ENCODE data around the gene CRYBG3. TPM values are rescaled to one million over a fixed set of nuclear protein-coding genes. Genes with fewer than 3 reads are reported as not detected.

CRYBG3 gene
- total RNA-seq, 1 donor from 2014 or later = 18.5 TPM

DNA sequence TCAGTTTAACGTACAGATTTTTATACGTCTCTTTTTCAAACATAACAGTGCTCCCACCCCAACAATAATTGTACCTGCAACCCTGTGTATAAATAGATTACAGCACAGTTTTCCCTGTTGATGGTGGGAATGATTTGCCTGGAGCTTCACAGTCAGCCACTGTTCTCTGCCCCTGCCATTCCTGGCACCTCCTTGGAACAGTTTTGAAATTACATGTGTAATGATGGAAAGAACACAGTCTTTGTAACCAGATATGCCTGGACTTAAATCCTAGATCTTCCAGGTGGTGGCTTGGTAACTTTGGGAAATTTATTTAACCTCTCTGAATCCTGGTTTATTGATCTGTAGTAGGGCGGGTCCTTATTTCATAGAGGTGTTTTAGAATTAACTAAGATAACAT lies 27.0 kb downstream of the CRYBG3 start:
- Mint-ChIP-seq H3K4me1 (ENCODE audit: unreplicated experiment) (no peaks in the 10 kb centered on the region), H3K9me3 (ENCODE audit: unreplicated experiment) (peaks cover 3% of the 10 kb centered on the region), H3K27me3 (ENCODE audit: unreplicated experiment) (no peaks in the 10 kb centered on the region), H3K4me3 (ENCODE audit: unreplicated experiment) (no peak overlapping the region), H3K27ac (ENCODE audit: unreplicated experiment) (no peak overlapping the region), H3K36me3 (ENCODE audit: low read depth, unreplicated experiment) (peaks cover 12% of the 10 kb centered on the region)
- TF ChIP-seq, protein P1, sequence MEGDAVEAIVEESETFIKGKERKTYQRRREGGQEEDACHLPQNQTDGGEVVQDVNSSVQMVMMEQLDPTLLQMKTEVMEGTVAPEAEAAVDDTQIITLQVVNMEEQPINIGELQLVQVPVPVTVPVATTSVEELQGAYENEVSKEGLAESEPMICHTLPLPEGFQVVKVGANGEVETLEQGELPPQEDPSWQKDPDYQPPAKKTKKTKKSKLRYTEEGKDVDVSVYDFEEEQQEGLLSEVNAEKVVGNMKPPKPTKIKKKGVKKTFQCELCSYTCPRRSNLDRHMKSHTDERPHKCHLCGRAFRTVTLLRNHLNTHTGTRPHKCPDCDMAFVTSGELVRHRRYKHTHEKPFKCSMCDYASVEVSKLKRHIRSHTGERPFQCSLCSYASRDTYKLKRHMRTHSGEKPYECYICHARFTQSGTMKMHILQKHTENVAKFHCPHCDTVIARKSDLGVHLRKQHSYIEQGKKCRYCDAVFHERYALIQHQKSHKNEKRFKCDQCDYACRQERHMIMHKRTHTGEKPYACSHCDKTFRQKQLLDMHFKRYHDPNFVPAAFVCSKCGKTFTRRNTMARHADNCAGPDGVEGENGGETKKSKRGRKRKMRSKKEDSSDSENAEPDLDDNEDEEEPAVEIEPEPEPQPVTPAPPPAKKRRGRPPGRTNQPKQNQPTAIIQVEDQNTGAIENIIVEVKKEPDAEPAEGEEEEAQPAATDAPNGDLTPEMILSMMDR (IDR thresholded peaks at IDR 0.05; ENCODE audit: unreplicated experiment) = no peak
- no peak for DNase-seq (ENCODE audit: low spot score)

DNA sequence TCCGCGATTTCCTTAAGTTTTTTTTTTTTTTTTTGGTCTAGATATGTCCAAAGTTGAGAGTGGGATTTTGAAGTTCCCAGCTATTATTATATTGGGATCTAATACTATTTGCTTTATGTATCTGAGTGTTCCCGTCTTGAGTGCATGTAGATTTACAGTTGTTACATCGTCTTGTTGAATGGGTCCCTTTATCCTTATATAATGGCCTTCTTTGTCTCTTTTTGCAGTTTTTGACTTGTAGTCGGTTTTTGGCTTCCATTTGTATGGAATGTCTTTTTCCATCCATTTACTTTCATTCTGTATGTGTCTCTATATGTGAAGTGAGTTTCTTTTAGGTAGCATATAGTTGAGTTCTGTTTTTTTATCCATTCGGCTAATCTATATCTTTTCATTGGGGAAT lies 35.6 kb downstream of the CRYBG3 start:
- Mint-ChIP-seq H3K4me1 (ENCODE audit: unreplicated experiment) (peaks cover 3% of the 10 kb centered on the region), H3K36me3 (ENCODE audit: low read depth, unreplicated experiment) (peaks cover 11% of the 10 kb centered on the region), H3K4me3 (ENCODE audit: unreplicated experiment) (no peak overlapping the region), H3K27ac (ENCODE audit: unreplicated experiment) (no peak overlapping the region), H3K9me3 (ENCODE audit: unreplicated experiment) (peaks cover 5% of the 10 kb centered on the region), H3K27me3 (ENCODE audit: unreplicated experiment) (no peaks in the 10 kb centered on the region)
- TF ChIP-seq, protein P1 (IDR thresholded peaks at IDR 0.05; ENCODE audit: unreplicated experiment) = no peak
- DNase-seq (ENCODE audit: low spot score) = no peak

DNA sequence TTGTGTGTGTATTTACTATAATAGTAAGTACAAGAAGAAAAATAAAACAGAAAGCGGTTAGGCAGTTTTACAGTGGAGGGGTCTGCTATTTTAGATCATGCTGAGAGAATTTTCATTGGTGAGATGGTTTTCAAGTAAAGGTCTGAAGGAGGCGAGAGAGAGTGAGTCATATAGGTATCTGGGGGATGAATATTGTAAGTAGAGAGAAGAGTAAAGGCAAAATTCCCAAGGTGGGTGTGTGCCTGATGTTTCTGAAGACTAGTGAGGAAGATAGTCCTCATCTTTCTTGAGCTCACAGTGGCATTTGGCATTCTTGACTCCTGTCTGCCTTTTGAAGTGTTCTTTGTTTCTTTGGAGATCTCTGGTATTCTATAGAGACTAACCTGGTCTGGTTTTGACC lies 38.6 kb downstream of the CRYBG3 start:
- Mint-ChIP-seq H3K27ac (ENCODE audit: unreplicated experiment) (no peak overlapping the region), H3K4me3 (ENCODE audit: unreplicated experiment) (no peak overlapping the region), H3K36me3 (ENCODE audit: low read depth, unreplicated experiment) (no peaks in the 10 kb centered on the region), H3K9me3 (ENCODE audit: unreplicated experiment) (no peaks in the 10 kb centered on the region), H3K27me3 (ENCODE audit: unreplicated experiment) (no peaks in the 10 kb centered on the region), H3K4me1 (ENCODE audit: unreplicated experiment) (peaks cover 5% of the 10 kb centered on the region)
- DNase-seq (ENCODE audit: low spot score) = no peak
- TF ChIP-seq, protein P1 (IDR thresholded peaks at IDR 0.05; ENCODE audit: unreplicated experiment) = no peak

DNA sequence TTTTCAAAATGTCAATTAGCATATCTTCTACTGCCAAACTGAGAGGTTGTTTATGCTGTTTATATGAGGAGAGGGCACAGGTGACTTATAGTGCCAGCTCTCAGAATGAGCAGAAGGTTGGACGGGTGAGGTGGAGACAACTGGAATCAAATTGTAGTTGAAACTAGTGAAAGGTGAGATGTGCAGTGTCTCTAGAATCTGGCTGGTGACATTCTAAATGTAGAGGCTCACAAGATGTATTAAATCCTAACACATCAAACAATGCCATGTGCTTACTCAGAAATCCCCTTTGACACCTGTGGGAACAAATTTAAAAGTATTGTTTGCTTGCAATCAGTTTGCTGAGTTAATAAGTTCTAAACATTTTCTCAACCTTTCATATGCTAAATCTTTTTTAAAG lies 40.8 kb downstream of the CRYBG3 start:
- Mint-ChIP-seq H3K27ac (ENCODE audit: unreplicated experiment) (no peak overlapping the region), H3K4me1 (ENCODE audit: unreplicated experiment) (peaks cover 2% of the 10 kb centered on the region), H3K9me3 (ENCODE audit: unreplicated experiment) (no peaks in the 10 kb centered on the region), H3K4me3 (ENCODE audit: unreplicated experiment) (no peak overlapping the region), H3K27me3 (ENCODE audit: unreplicated experiment) (no peaks in the 10 kb centered on the region), H3K36me3 (ENCODE audit: low read depth, unreplicated experiment) (no peaks in the 10 kb centered on the region)
- TF ChIP-seq, protein P1 (IDR thresholded peaks at IDR 0.05; ENCODE audit: unreplicated experiment) = no peak
- no peak for DNase-seq (ENCODE audit: low spot score)

DNA sequence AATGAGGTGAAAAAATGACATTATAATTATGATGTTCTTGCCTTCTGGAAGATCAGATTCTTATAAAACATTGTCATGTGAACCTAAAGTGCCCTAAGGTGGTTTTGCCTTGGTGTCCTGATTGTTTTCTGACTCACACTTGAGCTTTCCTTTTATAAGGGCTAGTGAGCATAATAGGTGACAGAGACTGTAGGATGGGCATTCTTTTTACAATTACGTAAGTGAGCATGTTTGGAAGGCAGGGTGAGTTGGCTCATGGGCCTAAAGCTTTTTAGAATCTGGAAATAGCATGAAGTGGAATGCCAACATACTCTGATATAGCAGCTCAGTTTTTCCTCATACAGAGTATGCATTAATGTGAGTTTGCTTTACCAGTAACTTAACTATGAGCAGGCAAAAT lies 41.2 kb downstream of the CRYBG3 start:
- no peaks in the 10 kb centered on the region for H3K9me3 Mint-ChIP-seq (ENCODE audit: unreplicated experiment)
- no peak for DNase-seq (ENCODE audit: low spot score)
- H3K27me3 Mint-ChIP-seq (ENCODE audit: unreplicated experiment) = no peaks in the 10 kb centered on the region

More for the DNA sequence above, 41.2 kb downstream of the CRYBG3 start:
- no peak overlapping the region for H3K4me3 Mint-ChIP-seq (ENCODE audit: unreplicated experiment)
- peaks cover 2% of the 10 kb centered on the region for H3K4me1 Mint-ChIP-seq (ENCODE audit: unreplicated experiment)
- H3K36me3 Mint-ChIP-seq (ENCODE audit: low read depth, unreplicated experiment) = no peaks in the 10 kb centered on the region
- H3K27ac Mint-ChIP-seq (ENCODE audit: unreplicated experiment) = no peak overlapping the region
- TF ChIP-seq, protein P1 (IDR thresholded peaks at IDR 0.05; ENCODE audit: unreplicated experiment) = no peak
